HT1080 (cell line): Measurements from ENCODE around the gene ANAPC5. TPM values are rescaled to one million over a fixed set of nuclear protein-coding genes. Genes with fewer than 3 reads are reported as not detected.

Experiments used
- DNase-seq: peaks from one replicate; pipeline ENCODE4 v3.0.0-alpha.2; 2015; ENCODE audit warnings: low read depth
- total RNA-seq: library from RNA; depleted of rRNA; stranded (reverse); fragments of >200 nt; shearing (Covaris generic); gene quantifications from 2 replicates; pipeline ENCODE4 v1.2.3, GENCODE V29; 2014; rRNA removed

The ANAPC5 gene
- total RNA-seq, 1 experiment from 2014 or later: 192 TPM

DNA sequence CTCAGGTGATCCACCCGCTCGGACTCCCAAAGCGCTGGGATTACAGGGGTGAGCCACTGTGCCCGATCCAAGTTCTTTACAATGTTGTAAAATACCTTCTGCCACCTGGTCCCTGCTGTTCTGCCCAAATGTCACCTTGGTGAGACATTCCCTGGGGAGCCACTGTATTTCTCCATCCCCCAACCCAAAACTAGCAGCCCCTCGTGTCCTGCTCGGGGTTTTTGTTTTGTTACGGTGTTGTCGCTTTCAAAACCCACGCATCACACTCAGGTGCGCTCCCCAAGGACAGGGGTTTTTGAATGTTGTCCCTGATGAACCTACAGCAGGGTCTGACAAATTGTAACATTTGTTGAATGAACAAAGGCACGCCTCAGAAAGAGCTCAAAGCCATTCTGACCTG lies 93.1 kb downstream of the ANAPC5 start:
- DNase-seq: no peak

Other genes with a start within 250 kb of the ANAPC5 start
- gene P2RX7, start 219.5 kb downstream of the ANAPC5 start, total RNA-seq: not detected in 2 replicates
- 3.5 and 6.0 TPM in 2 replicates for gene P2RX4, start 142.3 kb downstream of the ANAPC5 start, total RNA-seq
- gene CAMKK2, start 55.7 kb downstream of the ANAPC5 start, total RNA-seq: 12.0 and 13.0 TPM in 2 replicates
- 143 and 192 TPM in 2 replicates for gene RNF34, start 47.7 kb upstream of the ANAPC5 start, total RNA-seq
- gene KDM2B, start 228.6 kb upstream of the ANAPC5 start, total RNA-seq: 18.2 and 39.2 TPM in 2 replicates